Gastroesophageal sphincter (tissue), 4 donors: ENCODE results near the gene PIP4K2B. TPM values are rescaled to one million over a fixed set of nuclear protein-coding genes. Genes with fewer than 3 reads are reported as not detected.
"Not testable (repeated sequence)": the region's sequence is repeated elsewhere in the genome, so short reads cannot be mapped to it uniquely, and the experiment has no call there.

Experiments
- ATAC-seq: fragments of 150-250 bp; one replicate; pipeline ENCODE4 v1.9.1; 2016; ENCODE audit warnings: mild to moderate bottlenecking, moderate library complexity
- H3K27ac ChIP-seq, 4 donors: fragments of 200-600 bp; sonication (generic) in 3 of 4; 1 replicate in 3 of 4; 2 replicates in 1 of 4; pipeline ENCODE4 v1.5.1; 2016 to 2019
- H3K27me3 ChIP-seq: fragments of 200-600 bp; sonication (generic); one replicate; pipeline ENCODE4 v1.5.1; 2019
- H3K36me3 ChIP-seq, 2 donors: fragments of 200-600 bp; sonication (generic); one replicate each; pipeline ENCODE4 v1.5.1; 2019; ENCODE audit warnings: control low read depth in 1 of 2
- H3K4me1 ChIP-seq, 3 donors: fragments of 200-600 bp; sonication (generic); 1 replicate in 2 of 3; 2 replicates in 1 of 3; pipeline ENCODE4 v1.5.1; 2016 to 2019; ENCODE audit warnings: control low read depth in 2 of 3
- H3K4me3 ChIP-seq, 2 donors: fragments of 200-600 bp; sonication (generic); one replicate each; pipeline ENCODE4 v1.5.1; 2019; ENCODE audit warnings: mild to moderate bottlenecking in 1 of 2, moderate library complexity in 1 of 2
- H3K9me3 ChIP-seq, 3 donors: fragments of 200-600 bp; sonication (generic); one replicate each; pipeline ENCODE4 v1.5.1; 2017 to 2019; ENCODE audit warnings: control low read depth in 2 of 3
- EP300 ChIP-seq: sonication (generic); formaldehyde crosslinking; IDR thresholded peaks from one replicate; pipeline ENCODE4 v1.6.1; 2017; ENCODE audit warnings: antibody characterized with exemption, mild to moderate bottlenecking
- POLR2A ChIP-seq, 2 donors: fragments of 450-650 bp; IDR thresholded peaks; one replicate each; pipeline ENCODE4 v1.6.1; 2017; ENCODE audit warnings: antibody characterized with exemption in 2 of 2, mild to moderate bottlenecking in 2 of 2, moderate library complexity in 1 of 2
- POLR2AphosphoS5 ChIP-seq: sonication (generic); formaldehyde crosslinking; IDR thresholded peaks from one replicate; pipeline ENCODE4 v1.6.1; 2017; ENCODE audit warnings: antibody characterized with exemption
- WGBS, 2 donors: methylation state at CpG; one replicate each; pipeline ENCODE4 v1.1.5; 2018; ENCODE audit warnings: low coverage in 1 of 2; 5-methylcytosine and 5-hydroxymethylcytosine counted together
- total RNA-seq, 4 donors: library from RNA; depleted of rRNA; stranded (reverse); fragments of >200 nt; gene quantifications; one replicate each; pipeline ENCODE4 v1.1.0, GENCODE V29; 2016
- TF ChIP-seq, protein P1 (sequence below), 4 experiments: fragments of 200-600 bp in 2 of 4; fragments of 450-650 bp in 2 of 4; sonication (generic) in 1 of 4; IDR thresholded peaks; one replicate each; pipeline ENCODE4 v1.5.1; 2017 to 2019; ENCODE audit warnings: antibody characterized with exemption in 4 of 4, mild to moderate bottlenecking in 2 of 4, moderate library complexity in 2 of 4

The PIP4K2B gene
- total RNA-seq, 4 donors from 2014 or later, result 43.9 to 80.3 (median 62.1) TPM

DNA sequence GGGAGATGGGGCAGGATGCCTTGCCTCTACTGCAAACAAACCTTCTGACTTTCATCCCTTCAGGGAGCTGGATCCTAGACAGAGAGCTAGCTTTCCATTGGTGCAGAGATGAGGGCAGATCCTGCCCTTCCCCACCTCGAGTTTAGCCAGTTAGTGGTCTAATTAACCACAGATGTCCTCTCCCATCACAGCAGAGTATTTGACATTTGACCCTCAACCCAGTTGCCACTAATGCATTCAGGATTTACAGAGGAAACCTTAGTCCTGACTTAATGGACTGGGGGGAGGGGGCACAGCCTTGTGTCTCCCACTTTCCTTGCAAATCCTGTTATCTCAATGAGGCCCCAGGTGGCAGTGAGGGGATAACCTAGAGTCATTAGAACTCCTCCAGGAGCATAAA, 10.2 kb downstream of the PIP4K2B start:
- Histone ChIP-seq H3K36me3 (peaks cover 2 to 32% of the 10 kb centered on the region in 2 donors), H3K9me3 (no peaks in the 10 kb centered on the region), H3K27me3 (no peaks in the 10 kb centered on the region), H3K4me3 (no peak overlapping the region), H3K4me1 (peaks cover 0 to 32% (median 0%) of the 10 kb centered on the region in 3 donors), H3K27ac (no peak overlapping the region)
- ATAC-seq, result no peak
- no CpG with 5 or more reads among the region's 1 CpG for WGBS, 2 donors
- TF ChIP-seq EP300 (no peak), POLR2A (IDR thresholded peaks at IDR 0.05) (no peak), POLR2AphosphoS5 (no peak)
- TF ChIP-seq, protein P1, sequence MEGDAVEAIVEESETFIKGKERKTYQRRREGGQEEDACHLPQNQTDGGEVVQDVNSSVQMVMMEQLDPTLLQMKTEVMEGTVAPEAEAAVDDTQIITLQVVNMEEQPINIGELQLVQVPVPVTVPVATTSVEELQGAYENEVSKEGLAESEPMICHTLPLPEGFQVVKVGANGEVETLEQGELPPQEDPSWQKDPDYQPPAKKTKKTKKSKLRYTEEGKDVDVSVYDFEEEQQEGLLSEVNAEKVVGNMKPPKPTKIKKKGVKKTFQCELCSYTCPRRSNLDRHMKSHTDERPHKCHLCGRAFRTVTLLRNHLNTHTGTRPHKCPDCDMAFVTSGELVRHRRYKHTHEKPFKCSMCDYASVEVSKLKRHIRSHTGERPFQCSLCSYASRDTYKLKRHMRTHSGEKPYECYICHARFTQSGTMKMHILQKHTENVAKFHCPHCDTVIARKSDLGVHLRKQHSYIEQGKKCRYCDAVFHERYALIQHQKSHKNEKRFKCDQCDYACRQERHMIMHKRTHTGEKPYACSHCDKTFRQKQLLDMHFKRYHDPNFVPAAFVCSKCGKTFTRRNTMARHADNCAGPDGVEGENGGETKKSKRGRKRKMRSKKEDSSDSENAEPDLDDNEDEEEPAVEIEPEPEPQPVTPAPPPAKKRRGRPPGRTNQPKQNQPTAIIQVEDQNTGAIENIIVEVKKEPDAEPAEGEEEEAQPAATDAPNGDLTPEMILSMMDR (IDR thresholded peaks at IDR 0.05), result no peak

DNA sequence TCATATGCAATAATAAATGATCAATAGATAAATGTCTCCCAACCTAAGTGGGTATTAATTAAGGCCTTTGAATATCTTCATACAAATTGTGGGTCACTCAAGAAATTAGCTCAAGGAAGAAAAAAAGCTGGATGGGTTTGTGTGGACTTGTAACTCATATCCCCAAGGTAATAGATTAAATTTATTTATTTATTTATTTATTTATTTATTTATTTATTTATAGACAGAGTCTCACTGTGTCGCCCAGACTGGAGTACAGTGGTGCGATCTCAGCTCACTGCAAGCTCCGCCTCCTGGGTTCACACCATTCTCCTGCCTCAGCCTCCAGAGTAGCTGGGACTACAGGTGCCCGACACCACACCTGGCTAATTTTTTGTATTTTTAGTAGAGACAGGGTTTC, 11.4 kb downstream of the PIP4K2B start:
- ATAC-seq, H3K4me3 ChIP-seq, H3K27me3 ChIP-seq, H3K9me3 ChIP-seq, H3K27ac ChIP-seq: not testable (repeated sequence)
- peaks cover 4 to 44% of the 10 kb centered on the region in 2 donors for H3K36me3 ChIP-seq
- 90 to 91% methylated on average over 4 of the region's 4 CpGs for WGBS, 2 donors
- H3K4me1 ChIP-seq, result peaks cover 0 to 25% (median 0%) of the 10 kb centered on the region in 3 donors

DNA sequence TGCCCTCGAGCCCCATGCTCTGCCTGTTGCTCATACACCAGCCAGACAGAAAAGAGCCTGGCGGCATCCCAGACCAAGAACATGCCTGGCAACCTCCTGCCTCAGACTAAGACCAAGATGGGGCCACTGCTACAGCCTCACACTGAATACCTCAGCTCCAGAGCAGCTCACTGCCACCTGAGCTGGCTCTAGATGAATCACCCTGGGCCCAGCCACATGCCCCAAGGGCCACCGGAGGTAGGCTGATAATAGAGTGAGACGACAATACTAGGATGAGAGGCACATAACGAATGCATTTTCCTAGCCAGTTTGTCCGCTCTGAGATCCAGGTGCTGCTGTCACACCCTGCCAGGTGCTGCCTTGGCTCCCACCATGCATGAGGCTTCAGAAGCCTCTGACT, 13.0 kb downstream of the PIP4K2B start:
- WGBS, 2 donors, result 78 to 100% methylated on average over 2 to 3 of the region's 6 CpGs
- Histone ChIP-seq H3K4me1 (peaks cover 0 to 25% (median 0%) of the 10 kb centered on the region in 3 donors), H3K36me3 (peaks cover 4 to 55% of the 10 kb centered on the region in 2 donors), H3K9me3 (no peaks in the 10 kb centered on the region), H3K27ac (no peak overlapping the region), H3K27me3 (no peaks in the 10 kb centered on the region), H3K4me3 (no peak overlapping the region)
- TF ChIP-seq POLR2AphosphoS5 (no peak), EP300 (no peak), POLR2A (IDR thresholded peaks at IDR 0.05) (no peak)
- TF ChIP-seq, protein P1 (IDR thresholded peaks at IDR 0.05), result no peak
- ATAC-seq, result no peak

DNA sequence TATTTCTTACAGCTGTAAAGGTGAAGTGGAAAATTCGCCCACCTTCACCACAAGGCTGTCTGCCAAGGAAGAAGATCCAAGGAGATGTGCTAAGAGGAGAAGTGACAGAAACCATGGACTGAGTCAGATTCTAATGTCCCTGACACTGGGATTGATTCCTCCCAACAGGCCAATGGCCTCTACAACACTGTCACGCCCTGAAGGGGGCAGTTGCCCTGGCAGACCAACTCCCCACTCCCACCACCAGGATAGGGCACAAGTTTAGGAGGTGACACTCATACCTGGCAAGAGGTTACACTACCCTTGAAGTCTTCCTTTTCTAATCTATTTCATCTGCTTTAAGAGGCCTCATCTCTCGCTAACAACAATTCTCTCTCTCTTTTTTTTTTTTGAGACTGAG, 16.1 kb downstream of the PIP4K2B start:
- Histone ChIP-seq H3K27ac (no peak overlapping the region), H3K4me1 (no peaks in the 10 kb centered on the region), H3K9me3 (no peaks in the 10 kb centered on the region), H3K4me3 (no peak overlapping the region), H3K27me3 (no peaks in the 10 kb centered on the region), H3K36me3 (peaks cover 4 to 86% of the 10 kb centered on the region in 2 donors)
- ATAC-seq, result no peak
- TF ChIP-seq POLR2AphosphoS5 (no peak), EP300 (no peak), POLR2A (IDR thresholded peaks at IDR 0.05) (no peak)
- TF ChIP-seq, protein P1 (IDR thresholded peaks at IDR 0.05), result no peak
- WGBS, 2 donors, result 92 to 100% methylated on average over 2 to 3 of the region's 3 CpGs

DNA sequence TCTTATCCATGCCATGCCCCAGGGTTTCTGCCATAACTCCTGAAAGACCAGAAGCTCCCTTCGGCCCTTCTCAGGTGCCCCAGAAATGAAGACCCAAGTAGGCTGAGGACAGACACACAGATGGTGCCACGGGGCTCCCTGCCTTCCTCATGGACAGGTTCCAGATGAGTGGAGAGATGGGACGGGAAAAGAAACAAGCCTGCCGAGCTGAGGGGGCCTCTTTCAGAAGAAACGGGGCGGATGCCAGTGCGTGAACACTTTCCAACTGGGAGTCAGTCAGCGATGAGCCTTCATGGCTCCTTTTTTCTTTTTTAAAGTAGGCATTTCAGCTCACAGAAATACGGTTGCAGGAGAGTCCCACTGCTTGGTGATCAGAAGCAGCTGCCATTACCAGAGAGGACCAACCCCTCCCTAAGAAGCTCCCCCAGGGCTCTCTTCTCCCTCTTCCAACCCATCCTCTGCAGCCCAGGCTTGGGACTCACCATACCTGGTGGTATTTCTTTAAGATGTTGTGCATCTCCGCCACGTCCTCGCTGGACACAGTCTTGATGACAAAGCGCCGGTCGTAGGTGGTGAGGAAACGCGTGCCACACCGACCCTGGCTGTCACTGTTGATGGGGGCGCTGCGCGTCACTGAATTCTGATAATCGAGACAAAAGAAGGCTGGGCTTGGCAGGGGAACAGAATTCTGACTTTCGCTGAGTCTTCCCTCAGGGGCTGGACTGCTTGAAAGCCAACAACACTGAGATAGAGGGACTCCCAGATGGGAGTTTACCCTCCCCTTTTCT, 19.2 kb downstream of the PIP4K2B start:
- no peak for TF ChIP-seq EP300
- TF ChIP-seq, protein P1 (IDR thresholded peaks at IDR 0.05), result no peak
- TF ChIP-seq POLR2A (IDR thresholded peaks at IDR 0.05), result no peak
- TF ChIP-seq POLR2AphosphoS5, result no peak
- H3K27ac ChIP-seq, result no peak overlapping the region

More for the DNA sequence above, 19.2 kb downstream of the PIP4K2B start:
- WGBS, 2 donors, result 83% methylated on average over 19 of the region's 23 CpGs; no CpG with 5 or more reads in 1 of the 2 donors
- Histone ChIP-seq H3K36me3 (peaks cover 4 to 100% of the 10 kb centered on the region in 2 donors), H3K9me3 (no peaks in the 10 kb centered on the region), H3K4me1 (no peaks in the 10 kb centered on the region), H3K4me3 (no peak overlapping the region), H3K27me3 (no peaks in the 10 kb centered on the region)
- ATAC-seq, result no peak
